Subcutaneous abdominal adipose tissue (tissue), 5 donors: ENCODE data around the gene FAM184A.

Experiments
- H3K27ac ChIP-seq: one replicate; pipeline ENCODE4 v1.7.0; 2013; ENCODE audit warnings: low read depth, mild to moderate bottlenecking, inconsistent platforms, low read length, moderate library complexity
- H3K27me3 ChIP-seq, 5 donors: one replicate each; pipeline ENCODE4 v1.7.0; 2013; ENCODE audit warnings: low read length in 5 of 5, inconsistent platforms in 1 of 5; ENCODE audit not compliant: control insufficient read depth in 5 of 5, insufficient read depth in 4 of 5
- H3K36me3 ChIP-seq, 5 donors: one replicate each; pipeline ENCODE4 v1.7.0; 2013; ENCODE audit warnings: low read length in 5 of 5; ENCODE audit not compliant: control insufficient read depth in 5 of 5, insufficient read depth in 5 of 5
- H3K4me1 ChIP-seq, 5 donors: one replicate each; pipeline ENCODE4 v1.7.0; 2013; ENCODE audit warnings: low read length in 5 of 5, mild to moderate bottlenecking in 3 of 5, moderate library complexity in 1 of 5; ENCODE audit not compliant: control insufficient read depth in 5 of 5, insufficient read depth in 5 of 5
- H3K4me3 ChIP-seq, 5 donors: one replicate each; pipeline ENCODE4 v1.7.0; 2013; ENCODE audit warnings: low read length in 5 of 5, low read depth in 1 of 5
- H3K9ac ChIP-seq, 5 donors: one replicate each; pipeline ENCODE4 v1.7.0; 2013; ENCODE audit warnings: low read length in 5 of 5, mild to moderate bottlenecking in 4 of 5, moderate library complexity in 3 of 5
- H3K9me3 ChIP-seq, 5 donors: one replicate each; pipeline ENCODE4 v1.7.0; 2013; ENCODE audit warnings: low read length in 5 of 5; ENCODE audit not compliant: control insufficient read depth in 5 of 5
- donor health status: healthy.
- donor health status: healthy.
- donor health status: healthy.
- donor health status: healthy.
- donor health status: healthy.

Gene FAM184A

DNA sequence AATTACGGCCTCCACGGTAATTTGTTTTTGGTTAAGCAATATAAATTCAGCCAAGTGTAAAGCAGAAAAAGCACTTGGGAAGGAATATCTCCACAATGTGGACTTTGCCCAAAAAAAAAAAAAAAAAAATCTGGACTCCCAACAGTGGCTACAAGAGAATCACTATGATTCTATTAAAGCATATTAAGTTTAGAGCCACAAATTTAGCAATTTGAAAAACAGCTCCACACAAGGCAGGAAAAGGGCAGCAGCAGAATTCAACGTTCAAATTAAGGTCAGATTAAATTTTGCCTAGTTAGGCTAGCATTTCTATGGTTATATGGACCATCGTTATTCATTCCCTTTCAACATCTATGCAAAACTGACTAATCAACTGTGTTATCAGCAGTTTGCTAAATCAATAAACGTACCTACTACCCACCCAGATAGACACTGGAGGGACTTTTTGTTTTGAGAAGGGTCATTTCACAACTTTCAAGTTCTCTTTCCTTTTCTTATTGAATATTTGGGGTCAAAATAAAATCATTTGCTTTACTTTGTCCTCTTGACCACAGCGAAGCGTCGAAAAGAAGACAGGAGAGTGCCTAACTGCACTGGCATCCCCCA is 144.5 kb downstream of the FAM184A start:
- Histone ChIP-seq H3K27me3 (no peaks in the 10 kb centered on the region), H3K9me3 (no peaks in the 10 kb centered on the region), H3K4me3 (peak overlapping the region; percentile 71 to 94 (median 92)), H3K36me3 (peaks cover 0 to 26% (median 8%) of the 10 kb centered on the region in 5 donors), H3K4me1 (peaks cover 0 to 17% (median 12%) of the 10 kb centered on the region in 5 donors), H3K9ac (peak overlapping the region in 2 of 5 donors; percentile 42 to 44), H3K27ac (peak overlapping the region; percentile 94)

DNA sequence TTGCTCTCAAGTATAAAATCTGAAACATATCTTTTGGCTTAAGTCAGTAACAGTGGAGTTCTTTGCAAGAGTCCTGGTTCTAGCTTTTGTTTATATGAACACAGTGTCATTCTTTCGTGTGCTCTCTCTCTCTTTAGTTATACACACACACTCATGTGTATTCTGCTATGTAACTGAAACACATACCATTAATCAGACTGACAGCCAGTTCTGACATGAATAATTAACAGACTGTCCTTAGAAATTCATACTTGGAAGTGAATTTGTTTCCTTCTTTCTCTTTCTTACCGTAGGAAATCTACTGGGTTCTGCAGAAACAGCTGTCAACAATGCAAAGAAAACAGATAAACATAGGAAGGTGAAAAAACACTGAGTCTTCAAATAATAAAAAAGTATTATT is 146.0 kb downstream of the FAM184A start:
- Histone ChIP-seq H3K9me3 (no peaks in the 10 kb centered on the region), H3K4me1 (peaks cover 0 to 17% (median 12%) of the 10 kb centered on the region in 5 donors)

DNA sequence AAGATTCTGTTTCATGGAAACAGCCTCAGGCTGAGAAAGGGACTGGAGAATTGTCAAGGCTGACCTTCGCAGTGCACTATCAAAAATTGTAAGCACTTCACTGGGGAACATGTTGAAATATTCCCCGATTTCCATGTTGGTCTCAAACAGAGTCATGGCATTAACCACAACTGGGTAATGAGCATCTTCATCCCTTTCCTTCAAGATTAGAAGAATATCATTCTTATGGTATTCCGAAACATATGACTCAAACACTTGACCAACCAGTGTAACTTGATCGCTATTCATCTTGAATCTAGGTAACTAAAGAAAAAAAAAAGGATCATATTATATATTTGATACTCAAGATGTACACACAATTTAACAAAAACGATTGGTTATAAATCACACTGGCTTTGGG is 147.0 kb downstream of the FAM184A start:
- Histone ChIP-seq H3K27me3 (no peaks in the 10 kb centered on the region), H3K4me3 (no peak overlapping the region), H3K9me3 (no peaks in the 10 kb centered on the region), H3K4me1 (peaks cover 0 to 17% (median 12%) of the 10 kb centered on the region in 5 donors), H3K27ac (no peak overlapping the region), H3K9ac (no peak overlapping the region), H3K36me3 (peaks cover 3 to 34% (median 13%) of the 10 kb centered on the region in 5 donors)

More for the DNA sequence above, 146.0 kb downstream of the FAM184A start:
- Histone ChIP-seq H3K36me3 (peaks cover 3 to 31% (median 13%) of the 10 kb centered on the region in 5 donors), H3K9ac (no peak overlapping the region), H3K27me3 (no peaks in the 10 kb centered on the region), H3K27ac (no peak overlapping the region), H3K4me3 (no peak overlapping the region)

DNA sequence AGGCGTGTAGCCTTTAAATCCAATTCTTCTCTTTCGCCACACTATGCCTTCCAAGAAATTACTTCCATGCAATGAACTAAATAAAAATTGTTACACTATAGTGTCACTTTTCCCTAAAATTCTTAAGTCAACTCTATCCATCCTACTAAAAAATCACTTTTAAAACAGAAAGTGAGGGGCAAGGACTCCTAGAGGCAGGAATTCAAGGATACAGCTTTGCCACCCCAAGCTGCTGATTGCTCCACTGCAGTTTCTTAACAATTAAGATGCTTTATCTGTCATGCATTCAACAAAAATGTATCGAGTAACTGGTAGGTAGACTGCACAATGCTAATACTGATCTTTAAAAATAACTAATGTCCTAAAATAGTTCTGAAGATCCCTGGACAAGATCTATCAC is 147.8 kb downstream of the FAM184A start:
- Histone ChIP-seq H3K9me3 (no peaks in the 10 kb centered on the region), H3K36me3 (peaks cover 3 to 34% (median 13%) of the 10 kb centered on the region in 5 donors), H3K27me3 (no peaks in the 10 kb centered on the region), H3K27ac (no peak overlapping the region), H3K4me3 (no peak overlapping the region), H3K9ac (no peak overlapping the region), H3K4me1 (peaks cover 0 to 14% (median 12%) of the 10 kb centered on the region in 5 donors)

DNA sequence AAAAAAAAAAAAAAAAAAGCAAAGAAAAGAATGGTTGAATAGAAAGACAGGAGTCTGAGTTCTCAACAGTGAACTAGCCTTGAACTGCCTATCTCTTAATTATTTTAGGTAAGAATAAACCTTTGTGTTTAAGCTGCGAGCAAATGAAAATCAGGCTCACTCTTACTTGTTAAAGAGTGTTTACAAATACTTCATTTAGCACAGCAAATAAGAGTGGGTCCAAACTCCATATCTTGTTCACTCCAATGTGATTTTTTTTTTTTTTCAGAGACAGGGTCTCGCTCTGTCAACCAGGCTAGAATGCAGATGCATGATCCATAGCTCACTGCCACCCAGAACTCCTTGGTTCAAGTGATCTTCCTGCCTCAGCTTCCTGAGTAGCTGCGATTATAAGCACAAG is 155.4 kb downstream of the FAM184A start:
- peaks cover 40 to 67% (median 42%) of the 10 kb centered on the region in 5 donors for H3K36me3 ChIP-seq
- H3K9ac ChIP-seq: no peak overlapping the region
- no peak overlapping the region for H3K4me3 ChIP-seq
- no peaks in the 10 kb centered on the region for H3K4me1 ChIP-seq
- H3K27me3 ChIP-seq: no peaks in the 10 kb centered on the region
- H3K27ac ChIP-seq: no peak overlapping the region
- H3K9me3 ChIP-seq: no peaks in the 10 kb centered on the region

DNA sequence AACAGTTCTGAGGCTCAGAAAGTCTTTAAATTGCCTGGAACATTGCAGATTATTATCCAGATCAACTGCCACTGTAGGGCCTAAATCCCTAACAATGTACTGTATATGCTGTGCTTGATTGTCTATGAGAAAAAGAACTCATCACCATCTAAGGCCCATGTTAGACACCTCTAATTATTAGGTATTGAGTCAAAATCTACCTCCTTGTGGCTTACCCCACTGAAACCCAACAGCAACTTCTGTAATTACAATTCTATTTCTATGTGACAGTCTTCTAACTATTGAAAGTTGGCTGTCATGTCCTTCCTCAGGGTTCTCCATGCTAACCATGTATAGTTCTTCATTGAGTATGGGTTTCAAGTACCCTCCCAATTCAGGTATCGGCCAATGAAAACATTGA is 157.4 kb downstream of the FAM184A start:
- no peak overlapping the region for H3K4me3 ChIP-seq
- no peaks in the 10 kb centered on the region for H3K9me3 ChIP-seq
- H3K27ac ChIP-seq: no peak overlapping the region
- no peaks in the 10 kb centered on the region for H3K4me1 ChIP-seq
- H3K27me3 ChIP-seq: no peaks in the 10 kb centered on the region
- H3K36me3 ChIP-seq: peaks cover 38 to 71% (median 49%) of the 10 kb centered on the region in 5 donors
- no peak overlapping the region for H3K9ac ChIP-seq

DNA sequence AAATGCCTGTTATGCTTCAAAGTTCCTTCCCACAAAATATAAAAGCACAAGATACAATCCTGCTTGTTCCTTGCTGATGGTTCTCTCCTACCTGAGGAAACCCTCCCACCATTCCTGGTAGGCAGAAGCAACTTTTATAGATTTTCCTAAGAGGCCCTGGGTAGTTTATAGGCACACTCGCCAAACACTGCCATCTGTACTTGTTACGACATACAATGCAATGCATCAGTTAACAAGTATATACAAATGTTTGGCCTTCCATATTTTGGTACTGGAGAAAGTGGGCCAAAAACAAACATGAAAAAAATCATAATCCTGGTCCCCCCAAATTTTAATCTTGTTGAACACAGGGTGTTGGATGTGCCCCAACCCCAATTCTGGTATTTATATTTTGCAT is 160.1 kb downstream of the FAM184A start:
- Histone ChIP-seq H3K9me3 (no peaks in the 10 kb centered on the region), H3K4me1 (peaks cover 0 to 8% (median 6%) of the 10 kb centered on the region in 5 donors), H3K27me3 (no peaks in the 10 kb centered on the region), H3K27ac (no peak overlapping the region), H3K4me3 (no peak overlapping the region), H3K36me3 (peaks cover 43 to 79% (median 53%) of the 10 kb centered on the region in 5 donors), H3K9ac (no peak overlapping the region)

DNA sequence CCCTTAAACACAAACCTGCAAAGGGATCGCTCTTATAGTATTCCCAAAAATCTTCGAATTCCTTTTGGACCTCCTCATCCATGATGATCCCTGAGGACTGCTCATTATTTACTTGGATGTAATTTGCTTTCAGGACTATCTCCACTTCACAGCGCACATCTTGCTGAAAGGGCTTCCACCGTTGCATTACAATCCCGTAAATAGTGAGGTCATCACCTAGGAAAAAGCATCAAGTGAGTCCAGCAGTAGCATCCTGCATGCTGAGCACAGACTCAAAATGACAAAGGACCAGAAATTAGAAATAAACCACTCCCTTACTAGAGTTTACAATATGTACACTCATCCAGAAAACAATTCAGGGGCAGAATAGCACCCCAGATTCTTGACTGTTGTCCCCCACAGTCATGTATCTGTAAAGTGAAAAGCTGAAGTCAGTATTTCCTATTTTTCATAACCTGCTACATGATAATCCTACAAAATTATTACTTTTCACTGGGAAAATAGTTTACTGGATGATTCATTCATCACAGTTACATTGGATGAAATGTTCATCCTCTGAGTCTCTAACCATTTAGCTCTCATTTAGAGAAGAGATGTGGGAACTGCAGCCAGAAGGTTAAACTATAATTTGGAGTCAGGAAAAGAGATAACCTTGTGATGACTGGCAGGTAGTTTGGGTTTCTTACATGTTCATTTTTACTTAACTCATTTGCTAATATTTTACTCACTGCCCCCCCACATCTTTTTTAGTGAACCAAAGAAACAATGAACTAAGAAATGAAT is 160.7 kb downstream of the FAM184A start:
- H3K27ac ChIP-seq: no peak overlapping the region
- H3K27me3 ChIP-seq: no peaks in the 10 kb centered on the region
- no peaks in the 10 kb centered on the region for H3K9me3 ChIP-seq
- H3K4me1 ChIP-seq: peaks cover 0 to 8% (median 6%) of the 10 kb centered on the region in 5 donors
- H3K9ac ChIP-seq: no peak overlapping the region
- H3K4me3 ChIP-seq: no peak overlapping the region
- H3K36me3 ChIP-seq: peaks cover 42 to 79% (median 52%) of the 10 kb centered on the region in 5 donors

DNA sequence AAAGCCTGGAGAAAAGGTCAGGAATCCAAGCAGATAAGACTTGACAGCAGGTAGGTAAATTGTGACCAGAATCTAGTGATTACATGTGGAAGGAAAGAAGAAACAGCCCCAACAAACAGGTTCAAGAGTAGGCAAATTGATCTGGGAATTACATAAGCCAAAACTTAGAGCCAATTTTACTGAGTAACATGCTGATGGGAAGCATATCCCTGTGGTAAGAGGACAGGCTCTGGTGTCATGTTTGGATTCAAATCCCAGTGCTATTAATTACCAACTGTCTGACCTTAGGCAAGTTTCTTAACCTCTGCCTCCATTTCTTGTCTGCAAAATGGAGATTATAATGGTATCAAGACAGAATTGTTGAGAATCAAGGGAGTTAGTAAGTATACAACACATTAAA is 163.9 kb downstream of the FAM184A start:
- Histone ChIP-seq H3K27ac (no peak overlapping the region), H3K27me3 (no peaks in the 10 kb centered on the region), H3K36me3 (peaks cover 39 to 70% (median 46%) of the 10 kb centered on the region in 5 donors), H3K9ac (no peak overlapping the region), H3K4me3 (no peak overlapping the region), H3K4me1 (peaks cover 0 to 8% (median 6%) of the 10 kb centered on the region in 5 donors), H3K9me3 (no peaks in the 10 kb centered on the region)

DNA sequence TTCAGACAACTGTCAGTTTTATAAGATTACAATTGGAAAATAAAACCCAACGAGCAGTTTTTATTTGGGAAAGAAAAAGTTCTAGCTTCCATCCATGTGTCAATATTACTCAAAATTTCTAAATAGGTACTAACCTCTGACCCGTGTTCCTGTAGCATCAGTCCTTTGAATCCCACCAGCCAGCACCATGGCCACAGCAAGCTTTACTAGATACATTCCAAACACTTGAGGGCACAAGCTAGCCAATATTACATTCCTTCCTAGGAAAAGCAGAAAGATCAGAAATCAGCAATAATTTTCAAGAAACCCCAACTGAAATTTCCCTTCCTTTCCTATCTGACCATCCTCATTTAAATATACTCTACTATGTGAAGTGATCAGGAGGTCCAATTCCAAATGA is 165.3 kb downstream of the FAM184A start:
- H3K27me3 ChIP-seq: no peaks in the 10 kb centered on the region
- H3K4me3 ChIP-seq: no peak overlapping the region
- no peaks in the 10 kb centered on the region for H3K9me3 ChIP-seq
- H3K27ac ChIP-seq: no peak overlapping the region
- peaks cover 44 to 67% (median 46%) of the 10 kb centered on the region in 5 donors for H3K36me3 ChIP-seq
- H3K4me1 ChIP-seq: peaks cover 0 to 11% (median 7%) of the 10 kb centered on the region in 5 donors
- H3K9ac ChIP-seq: no peak overlapping the region
